Gastrocnemius medialis (tissue), 4 donors: ENCODE measurements around the gene COQ8A.

ENCODE experiments used
- CTCF ChIP-seq, 5 experiments: fragments of 450-650 bp in 3 of 5; fragments of 200-600 bp in 2 of 5; sonication (generic) in 2 of 5; IDR thresholded peaks in 4 of 5; conservative IDR thresholded peaks in 1 of 5; 1 replicate in 4 of 5; 2 replicates in 1 of 5; pipeline ENCODE4 v1.5.1; 2016 to 2019; ENCODE audit warnings: antibody characterized with exemption in 5 of 5, mild to moderate bottlenecking in 3 of 5, moderate library complexity in 3 of 5
- POLR2A ChIP-seq, 2 donors: fragments of 450-650 bp; IDR thresholded peaks; one replicate each; pipeline ENCODE4 v1.6.1; 2017; ENCODE audit warnings: antibody characterized with exemption in 2 of 2, mild to moderate bottlenecking in 2 of 2, moderate library complexity in 2 of 2

- no peak for TF ChIP-seq CTCF (IDR thresholded peaks at IDR 0.05 in 4 of 5, conservative IDR thresholded peaks at IDR 0.05 in 1 of 5)
- TF ChIP-seq POLR2A (IDR thresholded peaks at IDR 0.05): no peak
Observed at GRCh38 chr1:226976276-226976977, 36.3 kb downstream of the COQ8A start.
